Measurements from ENCODE around the gene HS6ST3.

- TF ChIP-seq POLR2A (IDR thresholded peaks at IDR 0.05; ENCODE audit: low read length) (no peak), GATA1 (IDR thresholded peaks at IDR 0.05; ENCODE audit: low read depth, low read length) (no peak)
Observed at GRCh38 chr13:96783057-96783456, 693.1 kb downstream of the HS6ST3 start.
